Measurements from ENCODE around the gene TIGIT. TPM values are rescaled to one million over a fixed set of nuclear protein-coding genes. Genes with fewer than 3 reads are reported as not detected.

The TIGIT gene
- total RNA-seq, 1 donor from 2014 or later: not detected

- DNase-seq (ENCODE audit: low spot score): no peak
- H3K36me3 Mint-ChIP-seq (ENCODE audit: low read depth): no peaks in the 10 kb centered on the region
- TF ChIP-seq CTCF (IDR thresholded peaks at IDR 0.05): no peak
- no peaks in the 10 kb centered on the region for H3K9me3 Mint-ChIP-seq (ENCODE audit: low read depth)
- H3K27me3 Mint-ChIP-seq (ENCODE audit: low read depth): peaks cover 10% of the 10 kb centered on the region
- H3K27ac Mint-ChIP-seq (ENCODE audit: unreplicated experiment): no peak overlapping the region
- no peaks in the 10 kb centered on the region for H3K4me1 Mint-ChIP-seq (ENCODE audit: low read depth)
- H3K4me3 Mint-ChIP-seq (ENCODE audit: unreplicated experiment): no peak overlapping the region
These were observed 16.9 kb downstream of the TIGIT start for GRCh38 chr3:114310695-114311094.

DNA sequence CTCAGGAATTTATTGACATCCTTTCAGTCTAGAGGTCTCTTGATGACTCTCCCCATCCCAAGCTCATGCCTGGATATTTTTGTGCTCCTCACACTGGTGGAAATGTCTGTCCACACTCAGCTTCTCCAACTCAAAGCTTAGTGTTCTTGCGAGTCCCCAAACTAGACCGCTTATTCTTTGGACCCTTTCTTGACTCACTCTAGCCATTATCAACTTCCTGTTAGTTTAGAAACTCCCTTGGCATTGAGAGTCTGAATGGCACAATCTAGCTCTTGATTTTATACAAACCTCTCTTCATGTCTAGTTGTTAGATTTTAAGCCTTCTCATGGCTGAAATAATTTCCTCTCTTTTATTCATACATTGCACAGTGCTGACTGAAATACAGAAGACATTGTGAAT is 19.6 kb downstream of the TIGIT start:
- Mint-ChIP-seq H3K27me3 (ENCODE audit: low read depth) (peaks cover 2% of the 10 kb centered on the region), H3K9me3 (ENCODE audit: low read depth) (no peaks in the 10 kb centered on the region), H3K4me1 (ENCODE audit: low read depth) (no peaks in the 10 kb centered on the region), H3K36me3 (ENCODE audit: low read depth) (no peaks in the 10 kb centered on the region), H3K27ac (ENCODE audit: unreplicated experiment) (no peak overlapping the region), H3K4me3 (ENCODE audit: unreplicated experiment) (no peak overlapping the region)
- DNase-seq (ENCODE audit: low spot score): no peak
- no peak for TF ChIP-seq CTCF (IDR thresholded peaks at IDR 0.05)

DNA sequence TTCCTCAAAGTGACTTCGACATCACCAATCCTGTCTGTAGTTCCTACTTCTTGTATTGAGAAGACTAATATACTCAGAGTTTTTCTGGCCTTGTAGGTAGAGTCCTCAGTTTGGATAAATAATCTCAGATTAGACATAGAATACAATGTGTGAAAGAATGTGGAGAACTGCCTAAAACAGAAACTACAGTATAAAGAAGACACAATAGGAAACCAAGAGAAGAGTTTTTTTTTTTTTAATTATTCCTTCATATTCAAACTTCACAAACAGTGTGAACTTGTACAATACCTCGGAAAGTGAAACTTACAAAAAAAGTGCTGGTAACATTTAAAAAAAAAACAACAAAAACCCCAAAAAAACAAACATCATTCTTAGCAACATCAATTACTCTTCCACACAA is 20.5 kb downstream of the TIGIT start:
- H3K27ac Mint-ChIP-seq (ENCODE audit: unreplicated experiment): no peak overlapping the region
- H3K4me3 Mint-ChIP-seq (ENCODE audit: unreplicated experiment): no peak overlapping the region
- H3K4me1 Mint-ChIP-seq (ENCODE audit: low read depth): peaks cover 8% of the 10 kb centered on the region
- no peaks in the 10 kb centered on the region for H3K9me3 Mint-ChIP-seq (ENCODE audit: low read depth)
- DNase-seq (ENCODE audit: low spot score): no peak
- no peak for TF ChIP-seq CTCF (IDR thresholded peaks at IDR 0.05)
- peaks cover 1% of the 10 kb centered on the region for H3K36me3 Mint-ChIP-seq (ENCODE audit: low read depth)
- H3K27me3 Mint-ChIP-seq (ENCODE audit: low read depth): no peaks in the 10 kb centered on the region

DNA sequence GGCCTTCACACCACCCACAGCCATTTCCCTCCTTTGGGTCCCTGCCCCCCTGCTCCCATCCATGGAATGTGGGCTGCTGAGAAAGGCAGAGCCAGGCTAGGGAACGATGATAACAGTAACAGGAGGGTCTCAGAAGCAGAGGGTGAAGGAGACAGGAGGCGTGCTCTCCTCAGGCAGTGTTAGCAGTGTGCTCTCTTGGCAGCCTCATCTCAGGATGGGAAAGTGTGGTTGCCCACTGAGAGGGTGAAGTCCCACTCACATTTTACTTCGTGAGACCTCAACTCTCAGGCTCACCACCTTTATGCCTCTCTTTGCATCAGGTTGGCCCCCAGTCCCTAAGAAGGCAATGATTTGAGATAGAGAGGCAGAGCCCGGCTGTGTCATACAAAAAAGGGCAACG is 24.5 kb downstream of the TIGIT start:
- no peak overlapping the region for H3K4me3 Mint-ChIP-seq (ENCODE audit: unreplicated experiment)
- H3K9me3 Mint-ChIP-seq (ENCODE audit: low read depth): no peaks in the 10 kb centered on the region
- no peak for TF ChIP-seq CTCF (IDR thresholded peaks at IDR 0.05)
- DNase-seq (ENCODE audit: low spot score): no peak
- H3K4me1 Mint-ChIP-seq (ENCODE audit: low read depth): peaks cover 11% of the 10 kb centered on the region
- no peaks in the 10 kb centered on the region for H3K27me3 Mint-ChIP-seq (ENCODE audit: low read depth)
- peaks cover 8% of the 10 kb centered on the region for H3K36me3 Mint-ChIP-seq (ENCODE audit: low read depth)
- no peak overlapping the region for H3K27ac Mint-ChIP-seq (ENCODE audit: unreplicated experiment)

GRCh38 chr3:114319453-114319852 is 25.6 kb downstream of the TIGIT start:
- no peak for DNase-seq (ENCODE audit: low spot score)
- Mint-ChIP-seq H3K9me3 (ENCODE audit: low read depth) (no peaks in the 10 kb centered on the region), H3K27ac (ENCODE audit: unreplicated experiment) (no peak overlapping the region), H3K4me1 (ENCODE audit: low read depth) (peaks cover 11% of the 10 kb centered on the region), H3K36me3 (ENCODE audit: low read depth) (peaks cover 8% of the 10 kb centered on the region), H3K4me3 (ENCODE audit: unreplicated experiment) (no peak overlapping the region), H3K27me3 (ENCODE audit: low read depth) (no peaks in the 10 kb centered on the region)
- TF ChIP-seq CTCF (IDR thresholded peaks at IDR 0.05): no peak
